ENCODE data around the gene TRIOBP. TPM values are rescaled to one million over a fixed set of nuclear protein-coding genes. Genes with fewer than 3 reads are reported as not detected.

The TRIOBP gene
- total and polyA plus RNA-seq, 2 of the 13 experiments (the other 11 are each of a cell fraction or from before 2014, with no cell fraction given) = 6.1 to 15.4 TPM

- Histone ChIP-seq H3K4me3 (replicated peaks in 1 of 3; ENCODE audit: insufficient read depth in 1 of 3, low read depth in 2 of 3, low read length in 3 of 3) (peak overlapping the region; percentile 18 to 62 (median 38); a peak in 5 of 6 replicates), H3K4me2 (ENCODE audit: low read depth, low read length) (peak overlapping the region; percentile 84), H2AFZ (ENCODE audit: low read length) (peak overlapping the region; percentile 83), H3K79me2 (ENCODE audit: insufficient read depth, low read length) (peaks cover 12% of the 10 kb centered on the region), H3K9ac (ENCODE audit: insufficient read depth, low read depth, low read length) (peak overlapping the region; percentile 36), H4K20me1 (ENCODE audit: insufficient read depth, low read length) (no peaks in the 10 kb centered on the region), H3K27me3 (ENCODE audit: control insufficient read depth in 1 of 2, insufficient read depth in 2 of 2, low read length in 2 of 2) (no peaks in the 10 kb centered on the region), H3K4me1 (ENCODE audit: insufficient read depth, low read length) (peaks cover 47% of the 10 kb centered on the region), H3K36me3 (replicated peaks in 1 of 2; ENCODE audit: control insufficient read depth in 1 of 2, insufficient read depth in 2 of 2, low read length in 2 of 2) (peaks cover 4 to 13% of the 10 kb centered on the region in 2 experiments; a peak in 3 of 5 replicates), H3K27ac (ENCODE audit: extremely low read length, insufficient read depth, low read length) (peak overlapping the region; percentile 64), H3K9me3 (ENCODE audit: low read length) (no peaks in the 10 kb centered on the region)
- in situ Hi-C loops (cut with HindIII; ENCODE audit: extremely low pct_ligation_motif_present, low pct_unique_long_range_greater_than_20kb) = no loop called here
- intact Hi-C loops (cut with micrococcal nuclease; ENCODE audit: unreplicated experiment) = loop anchor here (5.0 kb wide), 3 partner anchors 52 to 148 kb away; no protein-coding TSS in a partner anchor
- peak; percentile 58 for DNase-seq (ENCODE audit: low spot score)
- FAIRE-seq = peak; percentile 57
- BruUV-seq (replicated peaks) = no TSS peak
- CTCF ChIA-PET (ENCODE audit: low intra/inter-chr PET ratio, low total read pairs) = no interaction called here
- 1% methylated on average over 12 of the region's 16 CpGs for WGBS (ENCODE audit: low lambda C conversion rate)
- POLR2A ChIA-PET = interaction anchor here (0.8 to 3.5 kb wide), 17 partner anchors 9 to 133 kb away, joined by 3 to 58 read pairs (median 9); partner anchors contain the start of genes GCAT, GGA1, LGALS1 and PDXP
- ATAC-seq = peak; percentile 8; the same call in 2 of the 3 replicates
- TF ChIP-seq CBX1 (IDR thresholded peaks at IDR 0.05; ENCODE audit: low read depth) (no peak), ZXDC (CRISPR knock-in tag; IDR thresholded peaks at IDR 0.05) (0 out of 2 replicates have a peak, but pooled peaks have one; percentile 28), ZNF547 (CRISPR knock-in tag; IDR thresholded peaks at IDR 0.05) (no peak), HNF4A (CRISPR knock-in tag; IDR thresholded peaks at IDR 0.05) (peak; percentile 83), DPF2 (CRISPR knock-in tag; IDR thresholded peaks at IDR 0.05; ENCODE audit: borderline replicate concordance, low read depth) (0 out of 2 replicates have a peak, but pooled peaks have one; percentile 25), ZNF362 (CRISPR knock-in tag; IDR thresholded peaks at IDR 0.05; ENCODE audit: borderline replicate concordance) (peak; percentile 64; the same call in 1 of the 2 replicates), ZNF574 (CRISPR knock-in tag; IDR thresholded peaks at IDR 0.05) (peak; percentile 30; the same call in 1 of the 2 replicates), FOXC1 (CRISPR knock-in tag; IDR thresholded peaks at IDR 0.05; ENCODE audit: borderline replicate concordance) (0 out of 2 replicates have a peak, but pooled peaks have one; percentile 9), HMG20A (CRISPR knock-in tag; IDR thresholded peaks at IDR 0.05; ENCODE audit: borderline replicate concordance) (peak; percentile 46; the same call in 1 of the 2 replicates), LCORL (IDR thresholded peaks at IDR 0.05) (no peak), LCORL (CRISPR knock-in tag; IDR thresholded peaks at IDR 0.05) (0 out of 2 replicates have a peak, but pooled peaks have one; percentile 32), PAXIP1 (CRISPR knock-in tag; conservative IDR thresholded peaks at IDR 0.05) (peak; percentile 65)
These were observed 11.8 kb upstream of the TRIOBP start for GRCh38 chr22:37684803-37685615.
